K562 (cell line): Measurements from ENCODE around the gene SPDYE1. TPM values are rescaled to one million over a fixed set of nuclear protein-coding genes. Genes with fewer than 3 reads are reported as not detected.
"Not testable (repeated sequence)": the region's sequence is repeated elsewhere in the genome, so short reads cannot be mapped to it uniquely, and the experiment has no call there.

Source experiments
- ATAC-seq: fragments of 200-7000 bp; cut with Tn5 transposase; 3 replicates; pipeline ENCODE4 v1.9.1; 2020; ENCODE audit warnings: moderate library complexity
- BruUV-seq: library from RNA; stranded (reverse); fragments of 400-500 nt; replicated peaks from 2 replicates; lab custom pipeline; 2021; lab: Mats Ljungman, UMichigan
- CTCF ChIA-PET: fragments of 300-600 bp; formaldehyde crosslinking; extraction: SDS; loops from one replicate; lab custom pipeline; 2021; ENCODE audit warnings: low intra/inter-chr PET ratio; lab: Yijun Ruan, JAX
- POLR2A ChIA-PET: fragments of 300-600, 350-650 bp; sonication (Branson Sonifier 250); formaldehyde crosslinking; extraction: SDS; loops from one replicate; lab custom pipeline; 2021; ENCODE audit warnings: antibody characterized with exemption, inconsistent platforms; lab: Yijun Ruan, JAX
- DNase-seq, 4 experiments: peaks; one replicate each; pipeline versions ENCODE4 v3.0.0 to v3.0.0-alpha.2; 2011 to 2018; ENCODE audit warnings: low spot score in 3 of 4, mixed read lengths in 3 of 4; ENCODE audit errors: extremely low read depth in 1 of 4
- FAIRE-seq: peaks from 2 replicates; lab custom pipeline; 2011; peaks lifted over from hg19 to GRCh38; lab: Jason Lieb, UNC
- H2AFZ ChIP-seq: 2 replicates; pipeline ENCODE4 v1.6.0; 2011; ENCODE audit warnings: low read depth, low read length, control low read depth, inconsistent platforms
- H3K27ac ChIP-seq: fragments of 200-600 bp; 3 replicates; pipeline ENCODE4 v1.8.0; 2011; ENCODE audit warnings: low read depth, mild to moderate bottlenecking, control low read depth, inconsistent platforms, low read length, moderate library complexity, mixed read lengths; ENCODE audit errors: extremely low read depth
- H3K27me3 ChIP-seq, 2 experiments: fragments of 300-600 bp in 1 of 2; 2 replicates in 1 of 2; 3 replicates in 1 of 2; pipeline versions ENCODE4 v1.6.0 to v1.8.0; 2011; ENCODE audit warnings: inconsistent platforms in 2 of 2, low read length in 2 of 2, mild to moderate bottlenecking in 1 of 2, mixed read lengths in 1 of 2, moderate library complexity in 1 of 2; ENCODE audit not compliant: control insufficient read depth in 2 of 2, insufficient read depth in 2 of 2
- H3K36me3 ChIP-seq: fragments of 300-600 bp; 3 replicates; pipeline ENCODE4 v1.8.0; 2011; ENCODE audit warnings: mild to moderate bottlenecking, low read length, inconsistent platforms; ENCODE audit not compliant: control insufficient read depth, insufficient read depth
- H3K4me1 ChIP-seq, 2 experiments: fragments of 200-600 bp in 1 of 2; replicated peaks in 1 of 2; 2 replicates in 1 of 2; 3 replicates in 1 of 2; pipeline versions ENCODE4 v1.5.1 to v1.8.0; 2011; ENCODE audit warnings: inconsistent platforms in 2 of 2, low read length in 2 of 2, mild to moderate bottlenecking in 1 of 2, mixed read lengths in 1 of 2, moderate library complexity in 1 of 2; ENCODE audit not compliant: control insufficient read depth in 2 of 2, insufficient read depth in 2 of 2
- H3K4me2 ChIP-seq: 2 replicates; pipeline ENCODE4 v1.6.1; 2011; ENCODE audit warnings: low read length, control low read depth, inconsistent platforms, mixed read lengths; ENCODE audit not compliant: insufficient read depth
- H3K4me3 ChIP-seq: fragments of 200-600 bp; sonication (generic), shearing (Covaris generic); 2 replicates; pipeline ENCODE4 v1.5.1; 2016; ENCODE audit warnings: control low read depth, inconsistent platforms
- H3K79me2 ChIP-seq: fragments of 200-600 bp; 3 replicates; pipeline ENCODE4 v1.8.0; 2011; ENCODE audit warnings: low read length, inconsistent platforms; ENCODE audit not compliant: control insufficient read depth, insufficient read depth
- H3K9ac ChIP-seq, 2 experiments: 2 replicates each; pipeline versions ENCODE4 v1.6.0 to v1.6.1; 2011; ENCODE audit warnings: low read depth in 2 of 2, low read length in 2 of 2, control low read depth in 1 of 2, inconsistent platforms in 1 of 2, mild to moderate bottlenecking in 1 of 2, mixed read lengths in 1 of 2; ENCODE audit not compliant: insufficient read depth in 1 of 2
- H3K9me1 ChIP-seq: one replicate; pipeline ENCODE4 v1.6.0; 2011; ENCODE audit warnings: inconsistent platforms, mild to moderate bottlenecking, low read length, moderate library complexity; ENCODE audit not compliant: control insufficient read depth, insufficient read depth
- H3K9me3 ChIP-seq: replicated peaks from 2 replicates; pipeline ENCODE4 v1.5.1; 2011; ENCODE audit warnings: low read depth, low read length, inconsistent platforms; ENCODE audit not compliant: control insufficient read depth, insufficient read depth
- H4K20me1 ChIP-seq: replicated peaks from 2 replicates; pipeline ENCODE4 v1.6.1; 2011; ENCODE audit warnings: low read length, inconsistent platforms, mixed read lengths; ENCODE audit not compliant: control insufficient read depth, insufficient read depth
- ATF7 ChIP-seq: fragments of 450-650 bp; IDR thresholded peaks from 2 replicates; pipeline ENCODE4 v1.7.1; 2014; ENCODE audit warnings: mild to moderate bottlenecking, moderate library complexity
- CXXC5 ChIP-seq: fragments of 250-450 bp; sonication (Bioruptor Pico); IDR thresholded peaks from 2 replicates; pipeline ENCODE4 v1.8.0; 2022; ENCODE audit warnings: inconsistent platforms, mild to moderate bottlenecking, moderate library complexity
- FOXA3 ChIP-seq, 2 experiments: fragments of 450-650 bp in 1 of 2; sonication (generic) in 1 of 2; formaldehyde crosslinking; IDR thresholded peaks in 1 of 2; conservative IDR thresholded peaks in 1 of 2; 2 replicates each; pipeline versions ENCODE4 v1.4.0 to v1.8.0; 2020 to 2022; ENCODE audit warnings: mild to moderate bottlenecking in 2 of 2, missing genetic modification reagents in 1 of 2
- WGBS: fragments of 100-300 bp; shearing (Covaris generic); methylation state at CpG from one replicate; pipeline ENCODE4 v1.1.6; 2016; ENCODE audit warnings: low coverage, mixed read lengths; ENCODE audit not compliant: insufficient coverage; ENCODE audit errors: missing lambda C conversion rate; 5-methylcytosine and 5-hydroxymethylcytosine counted together
- in situ Hi-C: fragments of 300-500 bp; cut with MboI; formaldehyde crosslinking; loops from 4 replicates; pipeline ENCODE4 v1.15.0; 2018; ENCODE audit warnings: inconsistent platforms, mixed read lengths
- intact Hi-C: fragments of 100-400 bp; cut with micrococcal nuclease; formaldehyde crosslinking; loops from 2 replicates; pipeline ENCODE4 v1.14.2; 2022
- polyA plus RNA-seq, 8 experiments: library from polyadenylated mRNA; depleted of rRNA in 4 of 8; stranded (reverse) in 5 of 8; unstranded in 3 of 8; fragments of >200 nt; fragmentation: Nextera tagmentation in 2 of 8; fragmentation: Illumina TruSeq in 1 of 8; extraction: Ambion mirVana in 2 of 8; extraction: Trizol in 1 of 8; gene quantifications; 2 replicates each; pipeline versions ENCODE4 v1.2.1 to v1.2.3, GENCODE V29; 2011 to 2014; ENCODE audit warnings: inconsistent platforms in 1 of 8, missing spikeins in 1 of 8
- total RNA-seq, 7 experiments: library from RNA; depleted of rRNA in 6 of 7; stranded (reverse); fragments of >200 nt in 6 of 7; fragmentation: Illumina TruSeq in 2 of 7; extraction: Trizol in 2 of 7; gene quantifications; 2 replicates each; pipeline versions ENCODE4 v1.2.1 to v1.2.3, GENCODE V29; 2011 to 2021; ENCODE audit warnings: low replicate concordance in 1 of 7
- TF ChIP-seq, protein P1 (sequence below): sonication (generic); formaldehyde crosslinking; IDR thresholded peaks from 2 replicates; pipeline ENCODE4 v1.8.0; 2022; ENCODE audit warnings: mild to moderate bottlenecking, missing genetic modification reagents
- TF ChIP-seq, protein P2 (sequence below): sonication (generic); formaldehyde crosslinking; IDR thresholded peaks from 2 replicates; pipeline ENCODE4 v1.9.0; 2022; ENCODE audit warnings: mild to moderate bottlenecking, missing genetic modification reagents
- TF ChIP-seq, protein P3 (sequence below): sonication (generic); formaldehyde crosslinking; IDR thresholded peaks from 2 replicates; pipeline ENCODE4 v1.8.0; 2022; ENCODE audit warnings: missing genetic modification reagents, mild to moderate bottlenecking, moderate library complexity, borderline replicate concordance
- TF ChIP-seq, protein P4 (sequence below), 2 experiments: fragments of 450-650 bp; conservative IDR thresholded peaks; 2 replicates each; pipeline ENCODE4 v1.6.1; 2017; ENCODE audit warnings: mild to moderate bottlenecking in 2 of 2, moderate library complexity in 2 of 2

SPDYE1 gene
- total and polyA plus RNA-seq, 9 of the 15 experiments (the other 6 are each of a cell fraction or from before 2014, with no cell fraction given): 0.04 to 0.10 TPM; not detected in 7

DNA sequence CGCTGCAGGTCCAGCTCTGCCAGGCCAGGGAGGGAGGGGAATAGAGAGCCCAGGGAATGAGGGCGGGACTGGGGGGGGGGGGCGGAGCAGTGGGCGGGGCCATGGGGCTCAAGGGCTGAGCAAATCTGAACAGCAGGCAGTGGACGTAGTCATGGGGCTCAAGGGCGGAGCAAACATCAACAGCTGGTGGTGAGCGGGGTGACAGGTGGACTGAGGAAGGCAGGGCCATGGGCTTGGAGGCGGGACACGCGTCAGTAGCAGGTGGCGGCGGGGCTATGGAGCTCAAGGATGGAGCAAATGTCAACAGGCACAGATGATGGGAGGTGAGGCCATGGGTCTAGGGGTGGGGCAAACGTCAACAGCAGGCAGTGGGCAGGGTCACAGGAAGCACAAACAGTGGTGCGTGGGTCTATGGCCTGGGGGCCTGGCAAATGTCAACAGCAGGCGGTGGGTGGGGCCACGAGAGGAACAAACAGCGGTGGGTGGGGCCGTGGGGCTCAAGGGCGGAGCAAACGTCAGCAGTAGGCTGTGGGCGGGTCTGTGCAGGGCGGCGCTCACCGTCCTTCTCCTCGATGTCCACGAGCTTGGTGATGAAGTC is 41.4 kb downstream of the SPDYE1 start (continued):
- TF ChIP-seq CXXC5 (CRISPR knock-in tag) (peak; percentile 46; the same call in 1 of the 2 replicates), ATF7 (peak; percentile 72; the same call in 1 of the 2 replicates), FOXA3 (CRISPR knock-in tag; conservative IDR thresholded peaks at IDR 0.05 in 1 of 2, IDR thresholded peaks at IDR 0.05 in 1 of 2) (peak; percentile 78 to 90)
- TF ChIP-seq, protein P1, sequence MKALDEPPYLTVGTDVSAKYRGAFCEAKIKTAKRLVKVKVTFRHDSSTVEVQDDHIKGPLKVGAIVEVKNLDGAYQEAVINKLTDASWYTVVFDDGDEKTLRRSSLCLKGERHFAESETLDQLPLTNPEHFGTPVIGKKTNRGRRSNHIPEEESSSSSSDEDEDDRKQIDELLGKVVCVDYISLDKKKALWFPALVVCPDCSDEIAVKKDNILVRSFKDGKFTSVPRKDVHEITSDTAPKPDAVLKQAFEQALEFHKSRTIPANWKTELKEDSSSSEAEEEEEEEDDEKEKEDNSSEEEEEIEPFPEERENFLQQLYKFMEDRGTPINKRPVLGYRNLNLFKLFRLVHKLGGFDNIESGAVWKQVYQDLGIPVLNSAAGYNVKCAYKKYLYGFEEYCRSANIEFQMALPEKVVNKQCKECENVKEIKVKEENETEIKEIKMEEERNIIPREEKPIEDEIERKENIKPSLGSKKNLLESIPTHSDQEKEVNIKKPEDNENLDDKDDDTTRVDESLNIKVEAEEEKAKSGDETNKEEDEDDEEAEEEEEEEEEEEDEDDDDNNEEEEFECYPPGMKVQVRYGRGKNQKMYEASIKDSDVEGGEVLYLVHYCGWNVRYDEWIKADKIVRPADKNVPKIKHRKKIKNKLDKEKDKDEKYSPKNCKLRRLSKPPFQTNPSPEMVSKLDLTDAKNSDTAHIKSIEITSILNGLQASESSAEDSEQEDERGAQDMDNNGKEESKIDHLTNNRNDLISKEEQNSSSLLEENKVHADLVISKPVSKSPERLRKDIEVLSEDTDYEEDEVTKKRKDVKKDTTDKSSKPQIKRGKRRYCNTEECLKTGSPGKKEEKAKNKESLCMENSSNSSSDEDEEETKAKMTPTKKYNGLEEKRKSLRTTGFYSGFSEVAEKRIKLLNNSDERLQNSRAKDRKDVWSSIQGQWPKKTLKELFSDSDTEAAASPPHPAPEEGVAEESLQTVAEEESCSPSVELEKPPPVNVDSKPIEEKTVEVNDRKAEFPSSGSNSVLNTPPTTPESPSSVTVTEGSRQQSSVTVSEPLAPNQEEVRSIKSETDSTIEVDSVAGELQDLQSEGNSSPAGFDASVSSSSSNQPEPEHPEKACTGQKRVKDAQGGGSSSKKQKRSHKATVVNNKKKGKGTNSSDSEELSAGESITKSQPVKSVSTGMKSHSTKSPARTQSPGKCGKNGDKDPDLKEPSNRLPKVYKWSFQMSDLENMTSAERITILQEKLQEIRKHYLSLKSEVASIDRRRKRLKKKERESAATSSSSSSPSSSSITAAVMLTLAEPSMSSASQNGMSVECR (CRISPR knock-in tag): peak; percentile 87
- TF ChIP-seq, protein P2, sequence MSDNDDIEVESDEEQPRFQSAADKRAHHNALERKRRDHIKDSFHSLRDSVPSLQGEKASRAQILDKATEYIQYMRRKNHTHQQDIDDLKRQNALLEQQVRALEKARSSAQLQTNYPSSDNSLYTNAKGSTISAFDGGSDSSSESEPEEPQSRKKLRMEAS (CRISPR knock-in tag): peak; percentile 77
- TF ChIP-seq, protein P3, sequence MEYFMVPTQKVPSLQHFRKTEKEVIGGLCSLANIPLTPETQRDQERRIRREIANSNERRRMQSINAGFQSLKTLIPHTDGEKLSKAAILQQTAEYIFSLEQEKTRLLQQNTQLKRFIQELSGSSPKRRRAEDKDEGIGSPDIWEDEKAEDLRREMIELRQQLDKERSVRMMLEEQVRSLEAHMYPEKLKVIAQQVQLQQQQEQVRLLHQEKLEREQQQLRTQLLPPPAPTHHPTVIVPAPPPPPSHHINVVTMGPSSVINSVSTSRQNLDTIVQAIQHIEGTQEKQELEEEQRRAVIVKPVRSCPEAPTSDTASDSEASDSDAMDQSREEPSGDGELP (CRISPR knock-in tag): peak; percentile 92
- TF ChIP-seq, protein P4, sequence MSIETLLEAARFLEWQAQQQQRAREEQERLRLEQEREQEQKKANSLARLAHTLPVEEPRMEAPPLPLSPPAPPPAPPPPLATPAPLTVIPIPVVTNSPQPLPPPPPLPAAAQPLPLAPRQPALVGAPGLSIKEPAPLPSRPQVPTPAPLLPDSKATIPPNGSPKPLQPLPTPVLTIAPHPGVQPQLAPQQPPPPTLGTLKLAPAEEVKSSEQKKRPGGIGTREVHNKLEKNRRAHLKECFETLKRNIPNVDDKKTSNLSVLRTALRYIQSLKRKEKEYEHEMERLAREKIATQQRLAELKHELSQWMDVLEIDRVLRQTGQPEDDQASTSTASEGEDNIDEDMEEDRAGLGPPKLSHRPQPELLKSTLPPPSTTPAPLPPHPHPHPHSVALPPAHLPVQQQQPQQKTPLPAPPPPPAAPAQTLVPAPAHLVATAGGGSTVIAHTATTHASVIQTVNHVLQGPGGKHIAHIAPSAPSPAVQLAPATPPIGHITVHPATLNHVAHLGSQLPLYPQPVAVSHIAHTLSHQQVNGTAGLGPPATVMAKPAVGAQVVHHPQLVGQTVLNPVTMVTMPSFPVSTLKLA (conservative IDR thresholded peaks at IDR 0.05): peak; percentile 96 to 99

DNA sequence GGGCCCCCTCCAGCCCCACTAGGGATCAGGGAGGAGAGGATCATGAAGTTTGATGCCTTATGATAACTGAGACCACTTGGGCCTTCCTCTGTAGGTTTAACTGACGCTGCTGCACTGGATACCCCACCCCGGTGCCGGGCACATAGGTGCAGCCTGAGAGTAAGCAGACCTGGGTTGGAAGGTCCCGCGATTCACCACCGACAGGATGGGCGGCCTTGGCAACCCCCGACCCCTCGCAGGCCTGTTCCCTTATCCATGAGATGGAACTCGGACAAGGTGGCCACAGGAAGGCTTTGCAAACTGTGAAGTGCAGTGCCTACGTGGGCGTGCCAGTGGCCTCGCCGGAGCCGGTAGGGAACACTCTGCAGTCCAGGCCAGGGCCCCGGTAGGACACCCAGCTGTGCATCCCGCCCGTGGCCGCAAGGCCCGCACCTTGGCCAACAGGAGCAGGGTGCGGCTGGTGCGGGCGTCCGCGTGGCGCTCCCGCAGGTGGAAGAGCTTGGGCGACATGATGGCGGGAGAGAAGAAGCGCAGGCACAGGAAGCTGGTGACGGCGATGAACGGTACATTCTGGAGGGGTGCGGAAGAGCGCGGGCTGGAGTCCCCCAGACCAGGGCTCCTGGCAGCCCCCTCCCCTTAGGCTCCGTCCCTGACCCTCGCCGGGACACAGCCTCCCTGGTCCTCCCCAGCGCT is 42.2 kb downstream of the SPDYE1 start:
- H2AFZ ChIP-seq, H3K79me2 ChIP-seq, H3K9me1 ChIP-seq, H3K27me3 ChIP-seq, ATAC-seq, H3K4me3 ChIP-seq, FAIRE-seq, CTCF ChIA-PET, H4K20me1 ChIP-seq, H3K27ac ChIP-seq, intact Hi-C loops, in situ Hi-C loops, H3K36me3 ChIP-seq, POLR2A ChIA-PET, H3K9me3 ChIP-seq, H3K9ac ChIP-seq, BruUV-seq, DNase-seq, H3K4me2 ChIP-seq: not testable (repeated sequence)
- H3K4me1 ChIP-seq: peaks cover 5 to 41% of the 10 kb centered on the region in 2 experiments; a peak in 4 of 5 replicates
- 56% methylated on average over 4 of the region's 40 CpGs for WGBS
